ENCODE results near the gene MBD5.
A peak's percentile ranks its signal among the peaks of the same experiment; 100 is the strongest.

The MBD5 gene

DNA sequence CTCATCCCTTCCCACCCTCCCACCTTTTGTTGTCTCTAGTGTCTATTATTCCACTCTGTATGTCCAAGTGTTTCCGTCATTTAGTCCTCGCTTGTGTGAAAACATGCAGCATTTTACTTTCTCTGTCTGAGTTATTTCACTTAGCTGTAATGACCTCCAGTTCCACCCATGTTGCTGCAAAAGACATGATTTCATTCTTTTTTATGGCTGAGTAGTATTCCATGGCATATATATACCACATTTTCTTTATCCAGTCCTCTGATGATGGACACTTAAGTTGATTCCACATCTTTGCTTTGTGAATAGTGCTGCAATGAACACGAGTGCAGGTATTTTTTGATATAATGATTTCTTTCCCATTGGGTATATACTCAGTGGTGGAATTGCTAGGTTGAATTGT lies 296.7 kb downstream of the MBD5 start:
- DNase-seq = no peak

DNA sequence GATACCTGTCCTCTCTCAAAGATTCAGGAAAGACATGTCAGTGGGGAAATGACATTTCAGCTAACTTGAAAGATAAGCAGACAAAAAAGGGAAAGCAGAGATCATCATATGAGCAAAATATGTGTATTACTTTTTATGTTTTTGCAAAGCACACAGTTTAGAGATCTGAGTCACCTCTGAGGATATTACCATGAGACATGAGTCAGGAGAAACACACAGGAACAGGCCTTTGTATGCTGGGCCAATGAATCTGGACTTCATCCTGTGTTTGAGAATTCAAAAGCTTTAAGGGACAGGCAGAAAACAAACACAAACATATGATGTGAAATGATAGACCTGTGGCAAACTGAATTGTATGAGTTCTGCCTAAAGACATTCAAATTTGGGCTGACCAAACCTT lies 317.6 kb downstream of the MBD5 start:
- DNase-seq = no peak

DNA sequence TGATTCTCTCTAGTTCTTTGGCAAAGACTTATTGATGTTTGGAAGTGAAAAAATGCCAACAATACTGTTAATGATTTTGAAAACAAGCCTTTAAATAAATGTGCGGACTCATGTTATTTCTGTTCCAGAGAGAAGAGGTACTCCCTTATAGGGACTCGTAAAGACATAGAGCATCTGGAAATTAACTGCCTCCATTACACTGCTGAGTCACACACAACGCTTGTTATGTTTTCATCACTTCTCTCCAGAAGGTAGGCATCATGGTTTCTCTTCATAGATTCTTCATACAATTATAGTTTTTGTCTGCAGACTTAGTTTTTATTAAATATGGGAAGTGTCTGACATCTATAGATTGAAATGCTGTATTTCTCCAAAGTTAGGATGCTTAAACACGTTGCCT lies 321.2 kb downstream of the MBD5 start:
- DNase-seq = no peak

DNA sequence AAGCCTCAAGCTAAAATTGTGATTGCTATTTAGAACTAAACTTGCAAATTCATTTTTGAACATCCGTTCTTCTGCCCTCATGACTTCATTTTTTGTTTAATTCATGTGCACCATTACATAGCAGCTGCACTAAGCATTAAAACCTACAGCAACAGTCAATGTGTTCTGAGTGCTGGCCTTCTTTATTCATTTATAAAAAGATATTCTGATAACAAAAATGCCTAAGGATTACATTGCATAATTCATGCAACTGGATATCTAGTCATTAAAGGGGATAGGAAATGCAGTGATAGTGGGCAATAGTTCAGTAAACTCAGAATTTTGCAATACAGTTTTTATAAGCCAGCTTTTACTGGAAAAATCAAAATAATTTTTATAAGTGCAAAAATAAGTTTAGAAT lies 329.3 kb downstream of the MBD5 start:
- no peak for DNase-seq

DNA sequence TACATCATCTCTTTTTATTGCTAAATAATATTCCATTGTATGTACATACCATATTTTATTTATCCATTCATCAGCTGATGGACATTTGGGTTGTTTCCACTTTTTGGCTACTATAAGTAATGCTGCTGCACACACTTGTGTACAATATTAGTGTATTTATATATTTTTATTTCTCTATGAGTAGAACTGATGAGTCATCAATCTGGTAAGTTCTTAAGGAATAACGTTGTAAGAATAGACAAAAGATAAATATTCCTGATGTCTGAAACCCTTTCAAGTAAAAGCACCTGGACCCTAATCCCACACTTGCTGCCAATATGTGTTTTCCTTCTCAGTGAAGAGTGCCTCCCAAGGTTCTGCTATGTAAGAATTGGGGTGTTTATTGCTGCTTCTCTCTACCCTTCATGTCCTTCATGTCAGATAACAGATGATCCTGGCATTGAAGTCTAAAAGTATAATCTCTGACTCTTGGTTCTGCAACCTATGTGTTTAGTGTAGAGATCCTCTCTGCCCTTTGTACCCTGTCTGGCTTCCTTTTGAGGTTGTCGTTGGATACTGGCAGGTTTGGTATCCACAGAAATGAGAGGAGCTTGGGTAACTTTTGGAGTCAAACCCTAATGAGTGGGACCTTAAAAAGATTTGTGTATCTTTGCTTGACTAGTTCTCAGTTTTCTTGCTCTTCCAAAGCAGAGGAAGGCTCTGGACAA lies 330.7 kb downstream of the MBD5 start:
- no peak for DNase-seq

DNA sequence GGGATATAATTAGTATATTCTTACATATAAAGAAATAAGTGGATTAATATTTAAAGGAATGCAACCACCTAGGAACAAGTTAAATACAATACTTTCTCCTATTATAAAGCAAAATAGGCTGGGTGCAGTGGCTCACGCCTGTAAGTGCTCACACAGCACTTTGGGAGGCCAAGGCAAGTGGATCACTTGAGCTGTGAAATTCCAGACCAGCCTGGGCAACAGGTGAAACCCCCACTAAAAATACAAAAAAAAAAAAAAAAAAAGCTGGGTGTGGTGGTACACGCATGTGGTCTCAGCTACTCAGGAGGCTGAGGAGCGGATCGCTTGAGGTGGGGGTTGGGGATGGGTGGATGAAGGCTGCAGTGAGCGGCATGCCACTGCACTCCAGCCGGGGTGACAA lies 337.5 kb downstream of the MBD5 start:
- DNase-seq = no peak

DNA sequence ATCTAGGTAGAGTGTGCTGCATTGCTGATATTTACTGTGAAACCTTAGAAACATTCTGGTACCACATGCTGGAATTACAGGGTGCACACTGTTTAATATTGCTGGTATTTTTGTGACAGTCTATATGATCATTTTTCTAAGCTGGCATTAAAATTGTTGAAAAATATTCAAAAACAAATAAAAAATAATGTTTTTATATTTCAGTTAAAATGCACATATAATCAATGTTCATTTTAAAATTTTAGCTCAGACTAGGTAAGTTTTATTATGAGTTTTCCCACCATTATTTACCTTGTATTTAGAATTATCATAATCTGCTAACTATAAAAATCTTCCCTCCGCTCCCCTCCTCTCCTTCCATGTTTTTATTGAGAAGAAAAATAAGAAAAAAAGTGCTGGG lies 339.8 kb downstream of the MBD5 start:
- no peak for DNase-seq

DNA sequence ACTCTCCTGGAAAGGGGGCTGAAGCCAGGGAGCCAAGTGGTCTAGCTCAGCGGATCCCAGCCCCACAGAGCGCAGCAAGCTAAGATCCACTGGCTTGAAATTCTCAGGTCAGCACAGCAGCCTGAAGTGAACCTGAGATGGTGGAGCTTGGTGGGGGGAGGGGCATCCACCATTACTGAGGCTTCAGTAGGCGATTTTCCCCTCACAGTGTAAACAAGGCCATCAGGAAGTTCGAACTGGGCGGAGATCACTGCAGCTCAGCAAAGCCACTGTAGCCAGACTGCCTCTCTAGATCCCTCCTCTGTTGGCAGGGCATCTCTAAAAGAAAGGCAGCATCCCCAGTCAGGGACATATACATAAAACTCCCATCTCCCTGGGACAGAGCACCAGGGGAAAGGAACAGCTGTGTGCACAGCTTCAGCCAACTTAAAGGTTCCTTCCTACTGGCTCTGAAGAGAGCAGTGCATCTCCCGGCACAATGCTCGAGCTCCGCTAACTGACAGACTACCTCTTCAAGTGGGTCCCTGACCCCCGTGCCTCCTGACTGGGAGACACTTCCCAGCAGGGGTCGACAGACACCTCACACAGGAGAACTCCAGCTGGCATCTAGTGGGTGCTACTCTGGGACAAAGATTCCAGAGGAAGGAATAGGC lies 341.4 kb downstream of the MBD5 start:
- no peak for DNase-seq

DNA sequence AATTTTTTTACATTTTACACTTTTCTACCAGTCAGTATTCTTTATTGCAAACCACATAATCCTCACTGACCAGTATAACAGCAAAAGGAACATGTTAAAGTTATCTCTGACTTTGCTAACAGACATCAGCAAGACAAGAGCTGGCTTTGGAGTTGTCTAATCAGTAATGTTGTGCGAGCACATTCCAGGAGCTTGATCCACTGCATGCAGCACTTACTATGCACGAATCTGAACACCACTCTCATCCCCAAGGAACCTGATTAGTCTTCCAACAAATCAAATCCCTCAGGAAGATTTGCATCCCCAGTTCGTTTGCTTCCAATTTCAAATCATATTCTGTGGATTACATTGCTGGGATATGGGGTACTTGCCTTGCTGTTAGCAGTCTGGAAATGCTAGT lies 354.3 kb downstream of the MBD5 start:
- no peak for DNase-seq

DNA sequence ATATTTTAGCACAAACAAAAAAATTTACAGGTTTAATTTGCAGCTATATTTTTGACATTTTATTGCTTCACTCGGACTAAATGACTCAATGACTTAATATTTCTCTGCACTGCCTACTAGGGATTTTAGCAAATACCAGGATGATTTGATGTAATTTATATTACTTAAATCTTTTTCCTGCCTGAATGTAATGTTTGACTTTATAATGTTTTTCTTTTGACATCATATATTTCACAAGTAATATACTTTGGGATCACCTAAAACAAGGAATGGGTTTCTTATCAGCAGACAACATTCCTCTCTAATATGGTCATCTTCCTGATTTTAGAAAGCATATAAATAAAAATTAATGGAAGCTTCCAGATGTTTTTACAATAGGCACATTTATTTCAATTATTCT lies 370.4 kb downstream of the MBD5 start:
- no peak for DNase-seq

DNA sequence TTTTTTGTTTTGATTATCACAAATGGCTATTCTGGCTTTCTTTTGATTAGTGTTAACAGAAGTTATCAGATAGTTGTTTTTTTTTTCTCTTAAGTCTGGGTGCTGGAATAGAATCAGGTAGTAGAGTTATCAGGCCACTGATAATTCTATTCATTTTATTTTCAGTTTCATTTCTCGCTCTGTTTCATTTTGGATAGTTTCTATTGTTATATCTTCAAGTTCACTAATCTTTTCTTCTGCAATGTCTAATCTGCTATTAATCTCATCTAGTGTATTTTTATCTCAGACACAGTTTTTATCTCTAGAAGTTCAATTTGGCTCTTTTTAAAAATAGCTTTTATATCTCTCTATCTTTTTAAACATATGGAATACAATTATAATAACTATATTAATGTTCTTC lies 381.9 kb downstream of the MBD5 start:
- no peak for DNase-seq

DNA sequence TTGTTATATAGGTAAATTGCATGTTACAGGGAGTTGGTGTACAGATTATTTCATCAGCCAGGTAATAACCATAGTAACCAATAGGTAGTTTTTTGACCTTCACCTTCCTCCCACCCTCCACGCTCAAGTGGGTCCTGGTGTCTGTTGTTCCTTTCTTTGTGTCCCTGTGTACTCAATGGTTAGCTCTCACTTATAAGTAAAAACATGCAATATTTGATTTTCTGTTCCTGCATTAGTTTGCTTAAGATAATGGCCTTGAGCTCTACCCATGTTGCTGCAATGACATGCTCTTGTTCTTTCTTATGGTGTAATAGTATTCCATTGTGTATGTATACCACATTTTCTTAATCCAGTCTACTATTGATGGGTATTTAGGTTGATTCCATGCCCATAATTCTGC lies 390.0 kb downstream of the MBD5 start:
- DNase-seq = no peak

DNA sequence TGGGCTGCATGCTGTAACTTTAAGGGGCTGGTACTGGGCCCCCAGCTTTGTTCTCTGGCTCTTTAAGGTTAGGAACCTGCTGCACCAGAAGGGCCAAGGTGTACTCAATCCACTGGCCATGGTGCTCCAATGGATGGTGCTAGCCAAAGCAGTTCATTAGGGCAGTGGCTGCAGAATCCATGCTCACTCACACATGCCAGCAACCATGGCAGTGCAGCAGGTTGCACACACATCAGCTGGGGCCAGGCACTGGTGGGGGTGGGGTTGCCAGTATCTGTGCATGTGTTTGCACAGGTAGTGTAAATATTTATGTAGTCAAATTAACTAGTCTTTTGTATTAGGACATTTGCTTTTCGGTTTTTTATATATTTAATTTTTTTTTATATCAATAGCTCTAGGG lies 395.4 kb downstream of the MBD5 start:
- peak; percentile 16 for DNase-seq

DNA sequence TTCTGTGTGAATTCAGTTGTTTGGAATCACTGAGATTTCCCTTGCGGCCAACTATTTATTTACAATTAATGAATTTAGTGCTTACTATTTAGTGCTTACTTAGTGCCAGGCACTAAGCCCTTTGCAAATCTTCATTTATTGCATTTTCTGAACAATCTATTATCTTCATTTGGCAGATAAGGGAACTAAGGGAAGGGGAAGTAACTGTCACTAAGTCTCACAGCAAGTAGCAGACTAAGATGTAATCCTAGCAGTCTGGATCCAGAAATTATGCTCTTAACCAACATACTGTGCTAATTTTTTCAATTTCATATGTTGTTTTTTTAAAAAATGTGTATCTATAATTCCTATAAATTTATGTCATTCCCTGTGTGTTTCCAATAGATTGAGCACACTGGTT lies 409.2 kb downstream of the MBD5 start:
- no peak for DNase-seq

DNA sequence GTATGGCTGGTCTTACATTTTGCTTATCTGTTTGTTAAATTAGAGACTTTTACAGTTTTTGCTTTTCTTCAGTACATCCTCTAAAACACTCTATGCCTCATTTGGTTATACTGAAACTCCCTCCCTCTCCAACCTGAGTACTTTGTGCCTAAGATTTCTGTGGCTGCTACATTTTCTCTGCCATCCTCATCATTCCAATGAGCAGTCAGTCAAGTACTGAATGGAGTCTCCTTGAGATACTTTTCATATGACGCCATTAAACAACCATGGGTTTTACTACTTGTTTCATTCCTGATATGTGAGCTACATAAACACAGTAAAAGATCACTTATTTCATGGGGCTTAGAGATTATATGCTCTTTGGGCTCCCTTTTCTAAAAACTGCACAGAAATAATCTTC lies 427.0 kb downstream of the MBD5 start:
- no peak for DNase-seq

DNA sequence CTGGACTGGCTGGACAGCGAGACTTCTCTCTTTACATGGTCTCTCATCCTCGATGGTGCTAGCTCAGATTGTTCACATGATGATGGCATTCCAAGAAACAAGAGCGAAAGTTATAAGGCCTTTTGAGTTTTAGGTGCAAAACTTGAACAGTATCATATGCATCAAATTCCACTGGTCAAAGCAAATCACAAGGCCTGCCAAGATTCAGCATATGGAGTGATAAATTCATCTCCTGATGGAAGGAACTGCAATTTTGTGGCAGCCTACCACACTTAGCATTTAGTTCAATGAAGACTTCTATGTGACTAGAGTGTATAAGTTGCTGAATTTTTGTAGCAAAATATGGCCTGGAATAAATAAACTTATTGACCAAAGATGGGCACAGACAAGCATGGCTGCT lies 429.6 kb downstream of the MBD5 start:
- DNase-seq = no peak

DNA sequence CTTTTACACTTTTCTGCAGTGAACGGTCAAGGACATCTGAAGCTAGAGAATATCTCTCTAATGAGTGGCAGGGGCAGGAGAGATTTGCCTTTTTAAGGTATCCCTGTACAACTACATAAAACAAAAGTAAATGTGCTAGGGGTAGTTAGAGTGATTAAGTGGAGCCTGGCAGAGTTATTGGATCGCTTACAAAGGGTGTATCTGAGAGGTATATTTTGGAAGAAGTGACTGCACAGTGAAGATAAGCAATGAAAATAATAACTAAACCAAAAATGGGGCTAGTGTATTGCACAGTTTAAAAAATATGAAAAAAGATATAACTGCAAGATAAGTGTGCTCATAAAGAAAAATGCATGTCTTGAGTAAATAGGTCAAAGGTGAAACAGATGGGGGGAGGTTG lies 430.2 kb downstream of the MBD5 start:
- no peak for DNase-seq

DNA sequence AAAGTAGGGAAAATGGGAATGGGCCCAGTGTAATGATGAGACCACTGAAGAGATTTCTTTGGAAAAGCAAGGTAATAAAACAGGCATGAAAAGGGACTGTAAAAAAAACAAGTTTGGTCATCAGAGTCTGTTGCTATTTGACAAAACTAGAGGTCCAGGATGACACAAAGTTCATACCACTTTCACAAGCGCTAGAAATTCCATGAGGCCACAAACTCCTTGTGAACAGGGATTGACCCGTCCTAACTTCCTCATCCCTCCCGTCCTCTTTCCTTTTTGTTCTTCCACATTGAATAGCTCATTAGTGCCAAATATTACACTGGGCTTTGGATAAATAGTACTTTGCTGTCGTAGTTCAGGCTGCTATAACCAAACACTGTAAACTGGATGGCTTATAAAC lies 434.9 kb downstream of the MBD5 start:
- DNase-seq = no peak

DNA sequence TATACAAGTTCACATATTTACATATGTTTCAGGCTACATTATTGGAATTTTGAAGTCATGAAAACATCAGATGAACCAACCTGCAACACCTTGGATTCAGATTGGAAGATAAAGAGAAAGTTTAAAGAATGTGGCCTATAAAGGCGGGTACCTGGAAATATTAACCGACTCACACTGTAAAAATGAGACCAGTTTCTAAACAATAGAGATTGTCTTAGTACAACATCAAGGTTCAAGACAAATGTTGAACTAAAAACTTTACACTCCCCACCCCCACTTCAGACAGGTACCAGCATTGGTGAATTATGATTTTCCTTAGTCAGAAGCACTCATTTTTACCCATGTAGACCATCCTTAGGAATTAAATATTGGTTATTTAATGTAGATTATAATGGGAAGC lies 437.3 kb downstream of the MBD5 start:
- DNase-seq = no peak

DNA sequence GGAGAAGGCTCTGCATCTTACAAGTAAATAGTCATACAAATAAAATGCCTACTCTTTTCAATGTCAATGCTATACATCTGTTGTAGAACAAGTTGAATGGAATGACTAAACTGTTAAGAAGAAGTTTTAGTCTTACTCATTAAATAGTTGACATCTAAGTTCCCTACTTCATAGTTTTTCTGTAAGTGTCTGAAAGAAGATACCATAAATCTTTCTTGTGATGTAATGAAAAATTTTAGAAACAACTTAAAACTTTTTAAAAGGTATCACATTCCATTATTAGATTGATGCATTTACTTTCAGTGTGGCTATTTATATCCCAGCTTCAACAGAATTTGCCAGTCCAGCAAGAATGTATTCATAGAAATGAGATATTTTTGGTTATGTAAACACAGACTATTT lies 438.5 kb downstream of the MBD5 start:
- DNase-seq = peak; percentile 54

DNA sequence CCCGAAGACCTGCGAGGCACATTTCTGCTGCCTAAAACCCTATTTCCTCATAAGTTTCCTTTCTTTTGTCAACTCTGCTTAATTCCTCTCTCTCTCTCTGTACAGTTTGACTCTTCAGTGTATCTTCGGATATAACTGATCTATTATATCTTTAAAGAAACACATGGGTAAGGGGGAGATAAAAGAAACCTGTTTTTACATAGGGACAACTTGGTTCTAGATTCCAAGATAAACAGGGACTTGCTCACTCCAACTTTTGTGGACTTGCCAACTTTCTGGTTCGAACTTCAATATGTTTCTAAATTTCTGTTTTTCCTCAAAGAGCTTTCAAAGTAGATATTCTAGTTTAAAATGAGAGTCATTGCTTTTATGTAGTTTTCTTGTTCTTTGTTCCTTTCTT lies 441.0 kb downstream of the MBD5 start:
- no peak for DNase-seq

DNA sequence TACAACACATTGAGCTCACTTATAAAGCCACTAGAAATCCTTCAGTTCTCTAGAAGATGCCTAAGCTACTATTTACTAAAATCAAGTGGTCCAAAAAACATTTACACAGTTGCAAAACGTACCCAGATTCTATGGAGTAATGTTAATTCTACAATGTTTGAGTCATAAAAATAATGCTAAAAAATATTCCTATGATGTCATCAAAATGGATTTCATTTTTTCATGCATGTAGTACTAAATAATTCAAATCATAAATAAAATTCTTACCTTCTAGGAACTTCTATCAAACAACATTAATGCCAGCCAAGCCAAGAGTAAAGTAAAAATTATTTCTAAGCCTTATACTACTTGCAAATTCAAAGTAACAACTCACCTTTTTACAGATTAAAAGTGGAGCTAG lies 454.7 kb downstream of the MBD5 start:
- DNase-seq = no peak

DNA sequence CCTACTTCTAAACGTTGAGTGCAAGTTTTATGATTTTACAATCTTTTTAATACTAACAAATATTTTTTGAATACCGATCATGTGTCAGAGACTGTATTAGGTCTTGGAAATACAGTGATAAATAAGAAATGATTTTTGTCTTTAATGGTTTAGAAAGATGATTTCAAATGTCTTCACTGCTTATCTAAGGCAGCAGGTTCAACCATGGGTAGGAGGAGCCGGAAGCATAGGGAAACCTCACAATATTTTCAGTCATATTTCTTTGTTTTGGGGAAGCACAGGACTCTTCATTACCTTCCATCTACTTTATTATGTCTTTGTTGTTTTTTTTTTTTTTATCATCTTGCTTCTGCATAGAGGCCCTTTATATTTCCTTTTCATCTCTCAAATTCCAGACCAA lies 458.5 kb downstream of the MBD5 start:
- no peak for DNase-seq

DNA sequence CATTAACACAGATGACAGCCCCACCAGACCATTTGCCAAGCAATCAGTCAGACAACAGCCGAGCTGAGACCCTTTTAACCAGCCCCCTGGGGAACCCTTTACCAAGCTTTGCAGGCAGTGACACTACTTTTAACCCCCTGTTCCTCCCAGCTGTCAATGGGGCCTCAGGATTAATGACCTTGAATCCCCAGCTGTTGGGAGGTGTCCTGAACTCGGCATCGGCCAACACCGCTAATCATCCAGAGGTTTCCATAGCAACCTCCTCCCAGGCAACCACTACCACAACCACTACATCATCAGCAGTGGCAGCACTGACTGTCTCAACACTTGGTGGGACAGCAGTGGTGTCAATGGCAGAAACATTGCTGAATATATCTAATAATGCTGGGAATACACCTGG lies 462.8 kb downstream of the MBD5 start:
- DNase-seq = no peak

DNA sequence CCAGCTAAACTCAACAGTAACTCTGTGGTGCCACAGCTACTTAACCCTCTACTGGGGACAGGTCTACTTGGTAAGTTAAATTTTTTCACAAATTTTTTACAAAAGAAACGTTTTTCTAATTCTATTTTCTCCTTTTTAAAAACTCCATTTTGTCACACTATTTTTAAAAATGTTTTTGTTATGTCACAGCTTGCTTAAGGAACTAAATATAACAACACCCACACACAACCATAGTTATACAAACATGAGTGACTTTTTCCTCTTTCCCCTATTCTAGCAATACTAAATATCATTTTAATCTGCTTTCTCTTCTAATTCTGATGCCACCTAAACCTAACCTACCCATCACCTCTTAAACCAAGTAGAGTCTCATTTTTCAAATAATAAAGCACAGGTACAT lies 463.2 kb downstream of the MBD5 start:
- no peak for DNase-seq
